Measurements from ENCODE around the gene REC8. TPM values are rescaled to one million over a fixed set of nuclear protein-coding genes. Genes with fewer than 3 reads are reported as not detected.
"Not testable (repeated sequence)": the region's sequence is repeated elsewhere in the genome, so short reads cannot be mapped to it uniquely, and the experiment has no call there.

REC8 gene
- polyA plus RNA-seq, 1 donor (not counting 4 experiments of a cell fraction or from before 2014, with no cell fraction given) = 6.3 TPM

GRCh38 chr14:24216345-24216699, 44.4 kb downstream of the REC8 start:
- FAIRE-seq (no peak), DNase-seq (ENCODE audit: low read depth, low spot score) (no peak)
- dilution Hi-C loops (cut with MboI; ENCODE audit: extremely low pct_ligation_motif_present, low sequenced_read_pairs) = no loop called here
- Histone ChIP-seq H3K79me2 (ENCODE audit: control insufficient read depth, insufficient read depth, low read length) (peaks cover 32% of the 10 kb centered on the region), H3K4me2 (ENCODE audit: control insufficient read depth, extremely low read depth, insufficient read depth, low read depth, low read length) (peak overlapping the region; percentile 94), H3K36me3 (ENCODE audit: control insufficient read depth in 2 of 2, extremely low read depth in 1 of 2, insufficient read depth in 2 of 2, low read length in 2 of 2) (peaks cover 10 to 11% of the 10 kb centered on the region in 2 experiments), H3K4me1 (ENCODE audit: control insufficient read depth, extremely low read depth, insufficient read depth, low read length) (peaks cover 12% of the 10 kb centered on the region), H3K9me3 (ENCODE audit: control insufficient read depth, low read depth, low read length) (no peaks in the 10 kb centered on the region), H2AFZ (ENCODE audit: control insufficient read depth, low read length) (no peak overlapping the region), H3K9me1 (ENCODE audit: control insufficient read depth, extremely low read depth, insufficient read depth, low read length) (no peaks in the 10 kb centered on the region), H3K4me3 (ENCODE audit: control insufficient read depth in 2 of 3, extremely low read depth in 1 of 3, insufficient read depth in 2 of 3, low read depth in 1 of 3, low read length in 3 of 3) (peak overlapping the region in 1 of 3 experiments; percentile 92), H3K9ac (ENCODE audit: control insufficient read depth, extremely low read depth, insufficient read depth, low read length) (no peak overlapping the region), H4K20me1 (ENCODE audit: control insufficient read depth, extremely low read depth, insufficient read depth, low read length) (no peaks in the 10 kb centered on the region), H3K27ac (ENCODE audit: control insufficient read depth, insufficient read depth, low read length) (peak overlapping the region; percentile 81), H3K27me3 (ENCODE audit: control insufficient read depth, extremely low read depth, insufficient read depth, low read length) (no peaks in the 10 kb centered on the region)
- TF ChIP-seq EZH2 (IDR thresholded peaks at IDR 0.05; ENCODE audit: low read length) (no peak), CTCF (optimal IDR thresholded peaks at IDR 0.05 in 1 of 3, IDR thresholded peaks at IDR 0.05 in 1 of 3, conservative IDR thresholded peaks at IDR 0.05 in 1 of 3; ENCODE audit: extremely low read depth in 1 of 3, insufficient read depth in 2 of 3, low read length in 3 of 3) (no peak)

GRCh38 chr14:24216876-24217275, 45.0 kb downstream of the REC8 start:
- H3K79me2 ChIP-seq (ENCODE audit: control insufficient read depth, insufficient read depth, low read length) = peaks cover 34% of the 10 kb centered on the region
- H3K9me3 ChIP-seq (ENCODE audit: control insufficient read depth, low read depth, low read length); H4K20me1 ChIP-seq (ENCODE audit: control insufficient read depth, extremely low read depth, insufficient read depth, low read length); H3K27ac ChIP-seq (ENCODE audit: control insufficient read depth, insufficient read depth, low read length); H3K9ac ChIP-seq (ENCODE audit: control insufficient read depth, extremely low read depth, insufficient read depth, low read length); H3K9me1 ChIP-seq (ENCODE audit: control insufficient read depth, extremely low read depth, insufficient read depth, low read length); H3K4me2 ChIP-seq (ENCODE audit: control insufficient read depth, extremely low read depth, insufficient read depth, low read depth, low read length); H2AFZ ChIP-seq (ENCODE audit: control insufficient read depth, low read length); H3K4me3 ChIP-seq (ENCODE audit: control insufficient read depth in 2 of 3, extremely low read depth in 1 of 3, insufficient read depth in 2 of 3, low read depth in 1 of 3, low read length in 3 of 3); dilution Hi-C loops (cut with MboI; ENCODE audit: extremely low pct_ligation_motif_present, low sequenced_read_pairs); DNase-seq (ENCODE audit: low read depth, low spot score); FAIRE-seq; H3K27me3 ChIP-seq (ENCODE audit: control insufficient read depth, extremely low read depth, insufficient read depth, low read length): not testable (repeated sequence)
- H3K4me1 ChIP-seq (ENCODE audit: control insufficient read depth, extremely low read depth, insufficient read depth, low read length) = peaks cover 12% of the 10 kb centered on the region
- peaks cover 10 to 11% of the 10 kb centered on the region in 2 experiments for H3K36me3 ChIP-seq (ENCODE audit: control insufficient read depth in 2 of 2, extremely low read depth in 1 of 2, insufficient read depth in 2 of 2, low read length in 2 of 2)

GRCh38 chr14:24219080-24219479, 47.2 kb downstream of the REC8 start:
- peaks cover 7% of the 10 kb centered on the region for H3K4me1 ChIP-seq (ENCODE audit: control insufficient read depth, extremely low read depth, insufficient read depth, low read length)
- H3K27me3 ChIP-seq (ENCODE audit: control insufficient read depth, extremely low read depth, insufficient read depth, low read length) = no peaks in the 10 kb centered on the region
- H3K9me3 ChIP-seq (ENCODE audit: control insufficient read depth, low read depth, low read length) = no peaks in the 10 kb centered on the region
- H3K36me3 ChIP-seq (ENCODE audit: control insufficient read depth in 2 of 2, extremely low read depth in 1 of 2, insufficient read depth in 2 of 2, low read length in 2 of 2) = peaks cover 6 to 10% of the 10 kb centered on the region in 2 experiments
- H3K9ac ChIP-seq (ENCODE audit: control insufficient read depth, extremely low read depth, insufficient read depth, low read length) = no peak overlapping the region
- H3K27ac ChIP-seq (ENCODE audit: control insufficient read depth, insufficient read depth, low read length) = no peak overlapping the region
- TF ChIP-seq CTCF (optimal IDR thresholded peaks at IDR 0.05 in 1 of 3, IDR thresholded peaks at IDR 0.05 in 1 of 3, conservative IDR thresholded peaks at IDR 0.05 in 1 of 3; ENCODE audit: extremely low read depth in 1 of 3, insufficient read depth in 2 of 3, low read length in 3 of 3) (no peak), EZH2 (IDR thresholded peaks at IDR 0.05; ENCODE audit: low read length) (no peak)
- H3K79me2 ChIP-seq (ENCODE audit: control insufficient read depth, insufficient read depth, low read length) = peaks cover 51% of the 10 kb centered on the region
- dilution Hi-C loops (cut with MboI; ENCODE audit: extremely low pct_ligation_motif_present, low sequenced_read_pairs) = no loop called here
- no peak for DNase-seq (ENCODE audit: low read depth, low spot score)
- no peak for FAIRE-seq
- no peaks in the 10 kb centered on the region for H3K9me1 ChIP-seq (ENCODE audit: control insufficient read depth, extremely low read depth, insufficient read depth, low read length)
- H3K4me3 ChIP-seq (ENCODE audit: control insufficient read depth in 2 of 3, extremely low read depth in 1 of 3, insufficient read depth in 2 of 3, low read depth in 1 of 3, low read length in 3 of 3) = no peak overlapping the region
- H2AFZ ChIP-seq (ENCODE audit: control insufficient read depth, low read length) = no peak overlapping the region
- H3K4me2 ChIP-seq (ENCODE audit: control insufficient read depth, extremely low read depth, insufficient read depth, low read depth, low read length) = no peak overlapping the region
- no peaks in the 10 kb centered on the region for H4K20me1 ChIP-seq (ENCODE audit: control insufficient read depth, extremely low read depth, insufficient read depth, low read length)

All from keratinocyte (primary cell).